AG04449 (cell line): ENCODE measurements around the gene TMEM190.

ENCODE experiments used
- CTCF ChIA-PET: fragments of 350-600 bp; formaldehyde crosslinking; extraction: SDS; loops from one replicate; lab custom pipeline; 2021; ENCODE audit warnings: antibody characterized with exemption; lab: Yijun Ruan, JAX
- POLR2A ChIA-PET: fragments of 400-600, 350-600 bp; formaldehyde crosslinking; extraction: SDS; loops from one replicate; lab custom pipeline; 2020; ENCODE audit warnings: antibody characterized with exemption, inconsistent platforms; lab: Yijun Ruan, JAX
- DNase-seq: peaks from one replicate; pipeline ENCODE4 v3.0.0-alpha.2; 2010; ENCODE audit warnings: low read depth, low spot score
- H3K4me3 ChIP-seq: 2 replicates; pipeline ENCODE4 v1.5.1; 2011; ENCODE audit warnings: low read depth, mild to moderate bottlenecking, control low read depth, low read length
- CTCF ChIP-seq: IDR thresholded peaks from one replicate; pipeline ENCODE4 v1.5.1; 2011; ENCODE audit warnings: mild to moderate bottlenecking, moderate library complexity, low read length, control low read depth, inconsistent platforms; ENCODE audit not compliant: insufficient read depth; ENCODE audit errors: missing control alignments

Gene TMEM190

GRCh38 chr19:55362174-55362989, 14.2 kb upstream of the TMEM190 start:
- ChIA-PET POLR2A (interaction anchor here (0.6 to 1.9 kb wide), 3 partner anchors 10 to 23 kb away, joined by 3 to 7 read pairs (median 5); no protein-coding TSS in a partner anchor), CTCF (interaction anchor here (1.1 kb wide), 1 partner anchor 56 kb away, joined by 4 read pairs; no protein-coding TSS in a partner anchor)
- no peak overlapping the region for H3K4me3 ChIP-seq
- no peak for TF ChIP-seq CTCF
- no peak for DNase-seq

GRCh38 chr19:55362990-55363716, 13.5 kb upstream of the TMEM190 start, which contains the start of gene GARIN5B:
TSS of gene GARIN5B (minus strand) at chr19:55363260. CDS start at chr19:55363066, 194 bp downstream.
- POLR2A ChIA-PET = interaction anchor here (1.6 to 1.9 kb wide), 2 partner anchors 10 to 24 kb away, joined by 5 to 7 read pairs; no protein-coding TSS in a partner anchor
- CTCF ChIA-PET = no interaction called here
- TF ChIP-seq CTCF = no peak
- no peak for DNase-seq
- no peak within 1 kb of the TSS for H3K4me3 ChIP-seq

GRCh38 chr19:55365245-55365644, 11.4 kb upstream of the TMEM190 start:
- TF ChIP-seq CTCF = no peak
- ChIA-PET CTCF (interaction anchor here (1.2 to 2.3 kb wide), 2 partner anchors 11 to 63 kb away, joined by 3 to 7 read pairs; partner anchors contain the start of gene TMEM190), POLR2A (no interaction called here)
- H3K4me3 ChIP-seq = no peak overlapping the region
- DNase-seq = no peak

- ChIA-PET POLR2A (interaction anchor here (0.8 kb wide), 1 partner anchor 65 kb away, joined by 3 read pairs; no protein-coding TSS in a partner anchor), CTCF (interaction anchor here (0.9 to 2.3 kb wide), 2 partner anchors 64 to 138 kb away, joined by 3 to 7 read pairs; no protein-coding TSS in a partner anchor)
These were observed 10.7 kb upstream of the TMEM190 start for GRCh38 chr19:55365964-55366363.

GRCh38 chr19:55366790-55367189, 9.8 kb upstream of the TMEM190 start:
- POLR2A ChIA-PET = interaction anchor here (0.8 to 2.5 kb wide), 2 partner anchors 41 to 65 kb away, joined by 3 to 11 read pairs; partner anchors contain the start of gene UBE2S

More at GRCh38 chr19:55365964-55366363, 10.7 kb upstream of the TMEM190 start:
- DNase-seq = no peak
- no peak for TF ChIP-seq CTCF
- no peak overlapping the region for H3K4me3 ChIP-seq

More at GRCh38 chr19:55366790-55367189, 9.8 kb upstream of the TMEM190 start:
- no peak for TF ChIP-seq CTCF
- no peak overlapping the region for H3K4me3 ChIP-seq
- DNase-seq = no peak
- CTCF ChIA-PET = interaction anchor here (0.7 to 2.3 kb wide), 3 partner anchors 16 to 138 kb away, joined by 3 to 7 read pairs (median 3); no protein-coding TSS in a partner anchor
